GM11168 (cell line): ENCODE results near the gene NFIA.

Source experiments
- in situ Hi-C: fragments of 300-500 bp; cut with MboI; formaldehyde crosslinking; loops from one replicate; pipeline ENCODE4 v1.12.0; 2022; ENCODE audit warnings: low sequenced_read_pairs; ENCODE audit not compliant: unreplicated experiment

Gene NFIA

DNA sequence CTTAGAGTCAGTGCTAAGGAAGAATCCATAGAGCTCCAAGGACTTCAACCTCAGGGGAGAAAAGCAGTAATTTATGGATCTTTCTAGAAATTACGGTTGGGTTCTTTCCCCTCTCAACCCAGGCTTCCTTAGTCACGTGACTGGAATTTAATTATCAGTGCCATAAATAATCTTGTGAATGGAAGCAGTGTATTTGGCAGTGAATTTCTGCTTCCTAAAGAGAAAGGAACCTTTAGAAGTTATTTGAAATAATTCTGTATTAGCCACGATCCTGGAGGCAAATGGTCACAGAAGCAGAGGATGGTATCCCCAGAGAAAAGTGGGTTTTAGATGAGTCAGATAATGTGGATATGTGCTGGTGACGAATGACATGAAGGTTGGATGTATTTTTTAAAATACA is 89.6 kb downstream of the NFIA start:
- in situ Hi-C loops: no loop called here

DNA sequence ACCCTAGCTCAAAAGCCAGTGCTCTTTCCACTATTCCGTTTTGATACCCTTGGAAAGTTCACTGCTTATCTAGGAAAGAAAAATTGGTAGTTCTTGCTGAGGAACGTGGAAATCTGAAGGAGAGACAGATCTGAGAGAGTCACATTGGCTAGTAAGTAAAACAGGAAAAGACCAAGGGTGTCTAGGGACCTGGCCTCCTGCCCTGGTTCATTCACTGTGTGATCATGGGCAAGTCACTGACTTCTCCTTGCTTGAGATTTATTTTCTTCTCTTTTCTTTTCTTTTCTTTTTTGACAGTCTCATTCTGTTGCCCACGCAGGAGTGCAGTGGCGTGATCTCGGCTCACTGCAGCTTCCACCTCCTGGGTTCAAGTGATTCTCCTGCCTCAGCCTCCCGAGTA is 90.8 kb downstream of the NFIA start:
- in situ Hi-C loops: no loop called here

DNA sequence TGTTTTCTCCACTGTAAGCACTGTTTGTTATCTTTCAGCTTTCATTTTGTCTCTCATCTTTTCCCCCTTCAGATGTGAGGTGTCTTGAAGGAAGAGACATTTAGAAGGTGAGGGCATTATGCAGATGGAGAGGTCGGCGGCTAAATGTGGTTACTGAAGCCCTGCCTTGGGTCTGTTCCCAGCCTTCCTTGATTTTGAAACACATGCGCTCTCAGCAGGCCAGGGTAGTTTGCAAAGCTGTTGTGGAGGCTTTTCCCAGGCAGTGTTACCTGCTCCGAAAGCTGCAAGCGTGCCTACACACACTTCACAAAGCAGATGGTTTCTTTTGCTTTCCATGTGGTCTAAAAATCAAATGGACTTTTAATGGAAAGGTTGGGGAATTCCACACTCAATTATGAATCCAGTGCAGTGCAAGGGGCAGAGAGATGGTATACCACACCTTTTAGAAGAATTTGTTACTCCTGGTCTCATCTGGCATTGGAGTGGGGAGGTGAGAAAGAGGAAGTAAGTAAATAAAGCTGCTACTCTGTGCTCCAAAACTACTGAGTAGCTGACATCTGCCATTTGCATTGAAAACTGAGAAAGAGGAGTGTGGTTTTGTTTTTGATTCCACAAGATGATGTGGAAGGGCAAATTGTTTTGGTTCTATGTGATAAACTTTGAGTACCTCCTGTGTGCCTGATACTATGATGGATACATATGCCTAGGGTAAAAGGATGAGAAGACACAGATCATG is 91.9 kb downstream of the NFIA start:
- in situ Hi-C loops: no loop called here

- in situ Hi-C loops: no loop called here
Observed at GRCh38 chr1:61175976-61176375, 93.6 kb downstream of the NFIA start.

- in situ Hi-C loops: no loop called here
Observed at GRCh38 chr1:61181067-61182038, 99.0 kb downstream of the NFIA start.

- in situ Hi-C loops: no loop called here
Observed at GRCh38 chr1:61182049-61182448, 99.7 kb downstream of the NFIA start.

DNA sequence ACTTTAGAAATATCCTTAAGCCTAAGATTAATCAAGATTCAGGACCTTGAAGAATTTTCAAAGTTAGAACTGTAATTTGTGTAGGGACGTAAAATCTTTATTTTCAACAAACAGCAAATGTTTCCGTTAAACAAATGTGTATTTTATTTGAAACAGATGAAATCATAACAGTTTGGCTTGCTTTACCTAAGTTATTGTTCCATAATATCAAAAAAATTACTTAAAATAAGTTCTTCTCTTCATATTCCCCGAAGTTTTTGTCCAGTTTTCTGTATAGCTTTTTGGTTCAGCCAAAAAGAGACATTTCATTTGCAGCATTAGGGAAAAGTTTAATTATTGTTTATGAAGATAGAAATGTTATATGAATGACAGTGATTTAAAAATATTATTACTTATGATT is 100.1 kb downstream of the NFIA start:
- in situ Hi-C loops: no loop called here

DNA sequence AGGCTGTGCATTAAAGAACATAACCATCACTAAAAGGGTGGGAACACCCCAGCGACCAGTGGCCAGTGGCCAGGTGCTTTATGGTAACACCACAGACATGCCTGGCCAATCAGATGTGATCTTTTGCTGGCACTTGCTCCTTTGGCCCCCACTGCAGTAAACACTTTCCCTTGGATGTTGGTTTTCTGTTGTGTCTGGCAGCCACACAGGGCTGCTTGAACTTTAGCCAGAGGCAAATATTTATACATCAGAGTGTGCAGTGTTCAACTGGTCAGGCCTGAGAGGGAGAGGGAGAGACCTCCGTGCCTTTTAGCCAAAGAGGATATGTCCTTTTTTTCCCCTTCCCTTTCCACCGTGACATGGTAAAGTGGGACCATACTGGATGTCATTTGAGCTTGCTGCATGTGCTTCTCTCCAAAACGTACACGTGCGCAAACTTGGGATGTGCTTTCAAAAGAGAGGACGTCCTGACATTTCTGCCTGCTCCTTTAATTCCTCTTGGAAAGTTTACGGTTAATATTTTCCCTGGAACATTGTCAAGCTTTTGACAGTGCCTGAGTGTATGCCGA is 101.2 kb downstream of the NFIA start:
- in situ Hi-C loops: no loop called here

DNA sequence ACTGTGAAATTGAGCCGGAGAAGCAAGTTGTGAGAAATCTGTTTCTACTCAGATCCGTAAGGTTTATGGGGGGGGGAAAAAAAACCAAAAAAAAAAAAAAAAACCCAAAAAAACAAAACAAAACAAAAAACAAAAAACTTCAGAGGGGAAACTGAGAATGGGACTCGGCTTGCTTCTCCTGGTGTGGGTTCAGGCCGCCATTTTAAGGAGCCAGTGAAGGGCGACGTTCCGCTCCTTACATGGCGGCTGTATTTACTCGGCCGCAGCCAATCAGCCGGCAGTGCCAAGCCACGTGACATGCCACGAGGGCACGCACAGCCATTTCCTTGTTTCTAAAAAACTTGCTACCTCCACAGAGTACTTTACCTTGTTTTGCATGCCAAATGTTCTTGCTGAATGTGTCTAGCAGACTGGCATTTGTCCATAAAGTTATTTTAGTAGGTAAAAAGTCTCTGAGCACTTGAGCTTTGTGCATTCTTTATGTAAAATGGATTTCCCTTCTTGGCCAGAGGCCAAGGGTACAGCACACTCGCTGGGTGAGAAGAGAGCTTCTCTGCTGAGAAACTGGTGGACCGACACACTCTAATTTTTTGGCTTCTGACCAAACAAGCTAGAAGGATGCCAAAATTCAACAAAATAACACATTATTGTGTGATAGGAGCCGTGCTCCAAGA is 101.8 kb downstream of the NFIA start:
- in situ Hi-C loops: no loop called here

DNA sequence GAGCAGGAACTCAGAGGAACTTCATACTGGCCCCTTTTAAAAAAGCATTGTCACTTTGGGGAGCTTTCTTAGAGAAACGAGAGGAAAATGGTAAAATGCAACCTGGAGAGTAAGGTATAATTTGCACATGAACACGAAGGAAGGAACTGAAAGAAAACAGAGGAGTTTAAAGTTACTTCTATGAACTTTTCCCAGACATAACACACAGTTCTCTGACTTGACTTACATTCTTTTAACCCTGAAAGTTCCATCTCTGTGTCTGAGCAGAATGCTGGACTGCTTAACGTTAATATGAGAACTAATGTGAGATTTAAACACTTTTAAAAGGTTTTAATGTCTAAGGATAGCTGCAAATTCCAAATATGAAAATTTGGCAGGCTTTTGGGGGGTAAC is 102.3 kb downstream of the NFIA start:
- in situ Hi-C loops: no loop called here

DNA sequence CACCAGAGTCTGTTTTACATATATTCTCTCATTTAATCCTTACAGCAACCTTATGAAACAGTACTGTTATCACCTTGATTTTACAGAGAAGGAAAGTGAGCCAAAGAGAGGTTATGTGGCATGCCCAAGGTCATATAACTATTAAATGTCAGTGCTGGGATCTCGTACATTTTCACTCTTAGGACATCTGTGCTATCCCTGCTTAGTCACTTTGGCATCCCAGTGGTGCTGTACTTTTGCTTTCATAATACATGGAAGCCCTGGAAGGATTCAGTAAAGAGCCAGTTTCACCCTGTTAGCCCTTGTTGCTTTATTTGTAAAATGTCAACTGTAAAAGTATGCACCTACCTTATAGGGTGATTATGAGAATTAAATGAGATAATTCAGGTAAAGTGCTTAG is 104.4 kb downstream of the NFIA start:
- in situ Hi-C loops: no loop called here

GRCh38 chr1:61187352-61188086 is 105.2 kb downstream of the NFIA start:
- in situ Hi-C loops: no loop called here

GRCh38 chr1:61190153-61190552 is 107.8 kb downstream of the NFIA start:
- in situ Hi-C loops: no loop called here

DNA sequence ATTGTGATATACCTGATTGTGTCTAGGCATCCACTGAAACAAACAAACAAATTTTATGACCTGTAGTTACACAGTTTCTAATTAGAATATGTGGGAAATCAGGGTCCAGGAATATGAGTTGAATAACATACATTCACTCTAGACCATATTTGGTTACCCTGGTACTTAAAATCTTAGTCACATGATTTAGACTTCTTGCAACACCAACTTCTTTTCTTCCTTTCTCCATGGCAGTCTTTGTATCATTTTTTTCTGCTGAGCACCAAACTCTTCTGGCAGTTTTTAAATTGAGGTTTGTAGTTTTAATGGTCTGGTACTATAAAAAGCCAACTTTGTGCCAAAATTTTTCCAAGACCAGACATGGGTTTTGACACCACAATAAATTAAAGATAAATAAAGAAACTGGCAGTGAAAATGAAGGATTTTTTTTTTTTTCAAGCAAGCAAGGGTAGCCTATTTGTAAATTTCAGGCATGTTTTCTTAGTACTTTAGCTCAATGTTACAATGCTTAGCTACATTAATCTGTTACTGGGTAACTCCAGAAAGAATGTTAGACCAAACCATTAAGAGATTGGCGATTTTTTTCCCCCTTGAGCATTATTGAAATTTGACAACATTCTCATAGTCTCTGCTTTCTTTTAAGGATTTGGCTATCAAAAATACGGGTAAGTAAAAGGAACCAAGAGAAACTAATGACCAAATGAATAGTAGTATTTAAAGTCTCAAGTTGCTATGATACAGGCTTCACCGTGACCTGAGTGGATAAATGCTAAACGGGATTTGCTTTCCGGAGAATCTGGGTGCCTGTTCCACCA is 108.5 kb downstream of the NFIA start:
- in situ Hi-C loops: no loop called here

- in situ Hi-C loops: no loop called here
Observed at GRCh38 chr1:61191433-61191720, 109.0 kb downstream of the NFIA start.

DNA sequence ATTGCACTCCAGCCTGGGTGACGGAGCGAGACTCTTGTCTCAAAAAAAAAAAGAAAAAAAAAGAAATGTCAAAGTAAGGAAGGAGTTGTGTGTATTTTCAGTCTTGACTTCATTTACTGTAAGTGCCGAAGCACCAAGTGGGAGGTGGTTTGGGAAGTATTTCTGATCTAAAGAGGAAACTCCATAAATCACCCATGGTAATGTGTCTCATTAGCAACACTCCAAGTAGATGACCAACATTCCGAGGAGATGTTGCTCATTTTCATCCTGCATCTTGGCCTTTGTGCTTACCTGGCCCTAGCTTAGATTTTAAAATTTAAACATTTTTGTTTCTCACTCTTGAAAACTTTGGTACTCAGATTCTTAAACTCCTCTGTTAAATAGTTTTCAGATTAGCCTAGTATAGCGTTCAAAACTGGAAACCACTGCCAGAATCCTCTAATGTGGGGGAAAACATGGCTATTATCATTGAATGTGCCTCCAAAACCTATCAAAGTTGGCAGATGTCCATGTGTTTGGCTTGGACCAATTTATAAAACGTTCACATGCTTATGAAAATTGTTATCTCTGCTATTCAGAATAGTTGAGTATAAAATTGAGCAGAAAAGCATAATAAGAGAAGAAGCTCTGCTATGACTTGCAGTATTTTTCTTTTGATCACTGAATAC is 110.4 kb downstream of the NFIA start:
- in situ Hi-C loops: no loop called here

GRCh38 chr1:61193808-61194207 is 111.4 kb downstream of the NFIA start:
- in situ Hi-C loops: no loop called here

GRCh38 chr1:61198554-61198953 is 116.2 kb downstream of the NFIA start:
- in situ Hi-C loops: no loop called here

- in situ Hi-C loops: no loop called here
Observed at GRCh38 chr1:61201035-61201434, 118.7 kb downstream of the NFIA start.
